Heart right ventricle (tissue), 16 donors: Measurements from ENCODE around the gene DYNC1I1. TPM values are rescaled to one million over a fixed set of nuclear protein-coding genes. Genes with fewer than 3 reads are reported as not detected.

Experiments used
- ATAC-seq, 8 donors: fragments of 200-7000 bp; cut with Tn5 transposase; one replicate each; pipeline ENCODE4 v1.9.1; 2020; ENCODE audit warnings: mild to moderate bottlenecking in 8 of 8, moderate library complexity in 8 of 8, moderate number of reproducible peaks in 1 of 8
- DNase-seq, 2 donors: peaks; one replicate each; pipeline ENCODE4 v3.0.0-alpha.2; 2020
- H3K27ac ChIP-seq, 10 donors: fragments of 200-600 bp; sonication (generic) in 2 of 10; one replicate each; pipeline versions ENCODE4 v1.5.0 to v1.8.0; 2020 to 2022; ENCODE audit warnings: mild to moderate bottlenecking in 3 of 10
- H3K27me3 ChIP-seq, 7 donors: fragments of 200-600 bp; one replicate each; pipeline ENCODE4 v1.8.0; 2021 to 2022; ENCODE audit warnings: mild to moderate bottlenecking in 2 of 7
- H3K36me3 ChIP-seq, 9 donors: fragments of 200-600 bp; sonication (generic) in 1 of 9; one replicate each; pipeline versions ENCODE4 v1.5.0 to v1.8.0; 2020 to 2022; ENCODE audit warnings: mild to moderate bottlenecking in 2 of 9
- H3K4me1 ChIP-seq, 9 donors: fragments of 200-600 bp; sonication (generic) in 1 of 9; one replicate each; pipeline versions ENCODE4 v1.5.0 to v1.8.0; 2020 to 2022; ENCODE audit warnings: mild to moderate bottlenecking in 4 of 9
- H3K4me3 ChIP-seq, 10 donors: fragments of 200-600 bp; sonication (generic) in 2 of 10; one replicate each; pipeline versions ENCODE4 v1.5.0 to v1.8.0; 2020 to 2022; ENCODE audit warnings: mild to moderate bottlenecking in 7 of 10, moderate library complexity in 2 of 10
- H3K9me3 ChIP-seq, 11 donors: fragments of 200-600 bp in 10 of 11; sonication (generic) in 2 of 11; one replicate each; pipeline versions ENCODE4 v1.5.0 to v1.8.0; 2013 to 2022; ENCODE audit warnings: mild to moderate bottlenecking in 2 of 11, control low read depth in 1 of 11, moderate library complexity in 1 of 11
- CTCF ChIP-seq, 9 donors: fragments of 200-600 bp; sonication (generic) in 2 of 9; IDR thresholded peaks; one replicate each; pipeline versions ENCODE4 v1.5.0 to v1.8.0; 2021 to 2022; ENCODE audit warnings: antibody characterized with exemption in 9 of 9, mild to moderate bottlenecking in 5 of 9, moderate library complexity in 1 of 9
- WGBS, 2 donors: extraction: QIAGEN DNeasy Blood & Tissue Kit; methylation state at CpG; one replicate each; pipeline ENCODE4 v1.1.7; 2013; ENCODE audit warnings: inconsistent platforms in 1 of 2; 5-methylcytosine and 5-hydroxymethylcytosine counted together
- intact Hi-C, 10 donors: fragments of 100-400 bp; cut with DNase I; formaldehyde crosslinking; loops; one replicate each; pipeline versions ENCODE4 v1.11.1 to v1.14.2; 2022
- polyA plus RNA-seq, 2 donors: library from polyadenylated mRNA; stranded (reverse); fragments of 200-250 nt; gene quantifications; one replicate each; pipeline ENCODE4 v1.2.3, GENCODE V29; 2013
- total RNA-seq, 10 donors: library from RNA; stranded (reverse); fragmentation: NEBNext Ultra II Directional in 3 of 10; extraction: Animal tissue kit (Norgen Biotek cat#: 25700) in 3 of 10; gene quantifications; one replicate each; pipeline versions ENCODE4 v1.2.1 to v1.2.4, GENCODE V29; 2021 to 2023
- donor health status: Arrhythmogenic right ventricular cardiomyopathy.
- donor health status: ischemic (EF 13 %, LVEDD 7.1; RV severe dilation, severe dysfunction).
- donor health status: healthy with polysubstance abuse.
- donor health status: DM: no; HTN: yes; CAD: no.
- donor health status: DM: no; HTN: no; CAD: no.
- donor health status: ischemic (EF 25% LVEDD 6.9; RV normal size, moderate dysfunction).
- donor health status: ischemic (EF 25% LVEDD 5.7; RV mildly dilated, moderate dysfunction).
- donor health status: healthy.
- donor health status: DM: yes; HTN: yes; CAD: no.
- donor health status: Ischemic cardiomyopathy.
- donor health status: ischemic (EF 35%, LVEDD 5.7; RV mildly dilated, moderate dysfunction).
- donor health status: nonischemic (EF 11% LVEDD 7.7; RV severe dilation, severe dysfunction).
- donor health status: DM: yes; HTN: yes; CAD: no.
- donor health status: PGD.
- donor health status: ischemic (EF 29% LVEDD 5.4; RV normal size, mild dysfunction).
- donor health status: nonischemic (EF 23%, LVEDD 6.1; RV moderate dilation, normal function).

The DYNC1I1 gene
- total and polyA plus RNA-seq, 12 donors, result 6.4 to 43.4 (median 35.6) TPM

- peak in 1 of 2 donors; percentile 15 for DNase-seq
These were observed 289.5 kb downstream of the DYNC1I1 start for GRCh38 chr7:96061844-96062243.

GRCh38 chr7:96067321-96067720 is 295.0 kb downstream of the DYNC1I1 start:
- intact Hi-C loops, result loop anchor here in 1 of 10 donors (10.0 kb wide), 1 partner anchor 153 kb away; no protein-coding TSS in a partner anchor
- Histone ChIP-seq H3K27ac (no peak overlapping the region), H3K27me3 (no peaks in the 10 kb centered on the region), H3K9me3 (no peaks in the 10 kb centered on the region), H3K4me3 (no peak overlapping the region), H3K4me1 (no peaks in the 10 kb centered on the region), H3K36me3 (no peaks in the 10 kb centered on the region)
- DNase-seq (no peak), ATAC-seq (no peak)
- 51 to 70% methylated on average over 1 of the region's 1 CpG for WGBS, 2 donors
- no peak for TF ChIP-seq CTCF (IDR thresholded peaks at IDR 0.05)

More at GRCh38 chr7:96061844-96062243, 289.5 kb downstream of the DYNC1I1 start:
- ATAC-seq, result peak in 1 of 8 donors; percentile 34
- WGBS, 2 donors, result 48 to 61% methylated on average over 4 of the region's 4 CpGs
- no peak overlapping the region for H3K27ac ChIP-seq
- intact Hi-C loops, result loop anchor here in 1 of 10 donors (10.0 kb wide), 1 partner anchor 147 kb away; no protein-coding TSS in a partner anchor
- no peak overlapping the region for H3K4me3 ChIP-seq
- no peaks in the 10 kb centered on the region for H3K27me3 ChIP-seq
- no peaks in the 10 kb centered on the region for H3K4me1 ChIP-seq
- TF ChIP-seq CTCF (IDR thresholded peaks at IDR 0.05), result no peak
- H3K9me3 ChIP-seq, result no peaks in the 10 kb centered on the region
- H3K36me3 ChIP-seq, result peaks cover 0 to 3% (median 0%) of the 10 kb centered on the region in 9 donors

- H3K27ac ChIP-seq, result no peak overlapping the region
- H3K4me3 ChIP-seq, result no peak overlapping the region
- 81 to 83% methylated on average over 3 of the region's 3 CpGs for WGBS, 2 donors
- DNase-seq (no peak), ATAC-seq (no peak)
- H3K9me3 ChIP-seq, result no peaks in the 10 kb centered on the region
- intact Hi-C loops, result loop anchor here in 1 of 10 donors (10.0 kb wide), 1 partner anchor 155 kb away; no protein-coding TSS in a partner anchor
- no peaks in the 10 kb centered on the region for H3K4me1 ChIP-seq
- TF ChIP-seq CTCF (IDR thresholded peaks at IDR 0.05), result no peak
- H3K36me3 ChIP-seq, result no peaks in the 10 kb centered on the region
- no peaks in the 10 kb centered on the region for H3K27me3 ChIP-seq
These were observed 297.0 kb downstream of the DYNC1I1 start for GRCh38 chr7:96069401-96069800.

GRCh38 chr7:96074871-96075270 is 302.5 kb downstream of the DYNC1I1 start:
- Histone ChIP-seq H3K9me3 (no peaks in the 10 kb centered on the region), H3K4me3 (no peak overlapping the region), H3K27ac (no peak overlapping the region), H3K36me3 (no peaks in the 10 kb centered on the region), H3K27me3 (peaks cover 0 to 39% (median 0%) of the 10 kb centered on the region in 7 donors), H3K4me1 (peaks cover 0 to 13% (median 5%) of the 10 kb centered on the region in 9 donors)
- intact Hi-C loops, result loop anchor here (1.0 to 10.0 kb wide), 8 partner anchors 150 to 954 kb away; partner anchors contain the start of gene DLX5 (in 1 of the 10)
- WGBS, 2 donors, result 53 to 56% methylated on average over 1 of the region's 1 CpG
- DNase-seq, result no peak
- no peak for ATAC-seq
- TF ChIP-seq CTCF (IDR thresholded peaks at IDR 0.05), result no peak
